Measurements from ENCODE around the gene HBS1L.

DNA sequence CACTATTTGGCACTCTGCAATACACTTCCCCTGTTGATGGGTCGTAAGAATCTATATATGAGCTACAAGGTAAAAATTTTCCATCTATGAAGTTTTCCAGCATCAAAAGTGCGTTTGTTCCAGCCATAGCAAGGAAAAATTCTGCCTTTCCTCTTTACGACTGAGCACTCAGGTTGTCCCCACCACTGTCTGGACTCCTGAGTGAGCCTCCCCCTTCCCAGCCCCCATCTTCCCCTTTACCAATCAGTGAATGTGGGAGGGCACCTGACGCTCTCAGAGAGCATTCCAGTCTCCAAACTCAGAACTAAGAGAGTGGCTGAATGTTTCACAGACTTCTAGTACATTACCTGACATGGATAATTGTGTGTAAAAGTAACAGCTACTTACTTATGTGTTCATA is 104.7 kb downstream of the HBS1L start, which contains the start of gene ALDH8A1:
- no peak for TF ChIP-seq ZNF274 (IDR thresholded peaks at IDR 0.05; ENCODE audit: low read depth, low read length)
- TF ChIP-seq YY1 (IDR thresholded peaks at IDR 0.05; ENCODE audit: insufficient read depth, insufficient read length): no peak
